HG02885 (cell line): ENCODE results near the gene MLF1.
A peak's percentile ranks its signal among the peaks of the same experiment; 100 is the strongest.

Experiments used
- ATAC-seq: cut with Tn5 transposase; IDR thresholded peaks from one replicate; pipeline ENCODE4 v1.9.1; 2021; ENCODE audit warnings: mild to moderate bottlenecking; ENCODE audit not compliant: unreplicated experiment, poor library complexity

Gene MLF1

GRCh38 chr3:158572766-158573060 is 1.7 kb downstream of the MLF1 start:
- ATAC-seq, result no peak

- ATAC-seq, result no peak
Measured at GRCh38 chr3:158573714-158574113, 2.7 kb downstream of the MLF1 start.

- ATAC-seq, result no peak
Measured at GRCh38 chr3:158574646-158575045, 3.7 kb downstream of the MLF1 start.

GRCh38 chr3:158590223-158590622 is 19.2 kb downstream of the MLF1 start:
- no peak for ATAC-seq

- ATAC-seq, result no peak
Measured at GRCh38 chr3:158600787-158601186, 29.8 kb downstream of the MLF1 start.

GRCh38 chr3:158602227-158602626 is 31.2 kb downstream of the MLF1 start:
- ATAC-seq, result no peak

- ATAC-seq, result no peak
Measured at GRCh38 chr3:158617982-158618875, 47.2 kb downstream of the MLF1 start.

GRCh38 chr3:158625881-158626280 is 54.9 kb downstream of the MLF1 start:
- ATAC-seq, result no peak

GRCh38 chr3:158631981-158632380 is 61.0 kb downstream of the MLF1 start:
- ATAC-seq, result no peak

GRCh38 chr3:158640646-158641045 is 69.7 kb downstream of the MLF1 start:
- ATAC-seq, result no peak

GRCh38 chr3:158642005-158642404 is 71.0 kb downstream of the MLF1 start:
- ATAC-seq, result no peak

- no peak for ATAC-seq
Measured at GRCh38 chr3:158642474-158643210, 71.6 kb downstream of the MLF1 start.

- ATAC-seq, result peak; percentile 99
Measured at GRCh38 chr3:158644345-158644908, 73.4 kb downstream of the MLF1 start, which contains the start of gene GFM1. Gene GFM1 (plus strand): TSS chr3:158644527. CDS start chr3:158644635, 108 bp downstream.

GRCh38 chr3:158649791-158650190 is 78.8 kb downstream of the MLF1 start:
- no peak for ATAC-seq

- no peak for ATAC-seq
Measured at GRCh38 chr3:158651192-158651591, 80.2 kb downstream of the MLF1 start.

- no peak for ATAC-seq
Measured at GRCh38 chr3:158652463-158652862, 81.5 kb downstream of the MLF1 start.
